Measurements from ENCODE around the gene TNIP2. TPM values are rescaled to one million over a fixed set of nuclear protein-coding genes. Genes with fewer than 3 reads are reported as not detected.

TNIP2 gene
- total RNA-seq, 1 donor from 2014 or later, result 33.7 TPM

DNA sequence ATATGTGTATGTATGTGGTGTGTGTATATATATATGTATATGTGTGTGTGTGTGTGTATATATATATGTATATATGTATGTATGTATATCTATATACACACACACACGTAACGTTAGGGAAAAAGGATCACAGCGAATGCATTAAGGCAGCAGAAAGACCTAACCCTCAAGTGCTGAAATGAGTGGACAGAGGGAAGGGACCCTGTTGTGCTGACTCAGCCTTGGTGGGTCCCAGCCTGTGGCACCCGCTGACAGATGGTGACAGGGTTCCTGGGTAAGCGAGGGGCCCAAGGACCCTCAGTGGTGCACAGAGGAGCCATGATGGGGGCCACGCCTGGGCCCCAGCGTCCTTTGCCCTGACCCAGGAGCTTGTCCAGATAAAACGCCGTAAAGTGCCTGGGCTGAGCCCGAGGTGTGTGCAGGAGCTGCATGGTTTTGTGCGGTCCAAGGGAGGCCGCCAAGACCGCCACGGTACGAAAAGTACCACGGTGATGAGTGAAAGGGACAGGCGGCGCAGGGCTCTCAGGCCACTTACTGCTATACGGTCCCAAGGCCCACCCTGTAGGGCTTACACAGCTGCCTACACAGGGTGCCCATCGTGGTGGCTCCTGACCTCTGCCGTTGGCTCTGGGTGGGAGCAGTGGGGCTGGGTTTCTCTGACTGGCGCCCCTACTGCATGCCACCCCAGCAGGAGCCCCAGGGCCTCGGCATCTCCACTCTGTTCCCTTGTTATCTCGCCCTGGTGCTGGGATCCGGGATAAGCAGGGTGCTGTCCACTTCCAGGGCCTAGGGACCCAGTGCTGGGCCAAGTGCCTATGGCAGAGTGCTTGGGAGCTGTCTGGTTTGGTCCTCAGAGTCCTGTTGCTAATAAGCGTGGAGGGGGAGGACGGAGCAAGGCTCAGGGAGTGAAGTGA is 46.7 kb upstream of the TNIP2 start:
- no peak for FAIRE-seq
- H3K36me3 Mint-ChIP-seq (ENCODE audit: low read depth, unreplicated experiment), result peaks cover 8% of the 10 kb centered on the region
- peaks cover 24% of the 10 kb centered on the region for H3K4me1 ChIP-seq (ENCODE audit: insufficient read depth, low read length)
- H2AFZ ChIP-seq (ENCODE audit: low read depth, low read length), result no peak overlapping the region
- peaks cover 28% of the 10 kb centered on the region for H3K79me2 ChIP-seq (ENCODE audit: insufficient read depth, low read length)
- H3K4me3 Mint-ChIP-seq (ENCODE audit: unreplicated experiment), result no peak overlapping the region
- no peaks in the 10 kb centered on the region for H4K20me1 ChIP-seq (ENCODE audit: insufficient read depth, low read length)
- no peak overlapping the region for H3K27ac Mint-ChIP-seq (ENCODE audit: unreplicated experiment)
- no peak overlapping the region for H3K9ac ChIP-seq (ENCODE audit: low read length)
- no peak overlapping the region for H3K4me3 ChIP-seq (ENCODE audit: insufficient read depth, low read depth, low read length)
- no peaks in the 10 kb centered on the region for H3K27me3 ChIP-seq (ENCODE audit: insufficient read depth, low read length)
- H3K27me3 Mint-ChIP-seq (ENCODE audit: low read depth, unreplicated experiment), result peaks cover 4% of the 10 kb centered on the region
- H3K9me3 ChIP-seq (ENCODE audit: insufficient read depth, low read depth, low read length), result no peaks in the 10 kb centered on the region
- no peak overlapping the region for H3K27ac ChIP-seq (ENCODE audit: low read depth, low read length)
- no peak for DNase-seq (ENCODE audit: low read depth)
- peaks cover 9% of the 10 kb centered on the region for H3K4me1 Mint-ChIP-seq (ENCODE audit: low read depth, unreplicated experiment)
- H3K4me2 ChIP-seq (ENCODE audit: low read length), result no peak overlapping the region
- TF ChIP-seq, protein P1, sequence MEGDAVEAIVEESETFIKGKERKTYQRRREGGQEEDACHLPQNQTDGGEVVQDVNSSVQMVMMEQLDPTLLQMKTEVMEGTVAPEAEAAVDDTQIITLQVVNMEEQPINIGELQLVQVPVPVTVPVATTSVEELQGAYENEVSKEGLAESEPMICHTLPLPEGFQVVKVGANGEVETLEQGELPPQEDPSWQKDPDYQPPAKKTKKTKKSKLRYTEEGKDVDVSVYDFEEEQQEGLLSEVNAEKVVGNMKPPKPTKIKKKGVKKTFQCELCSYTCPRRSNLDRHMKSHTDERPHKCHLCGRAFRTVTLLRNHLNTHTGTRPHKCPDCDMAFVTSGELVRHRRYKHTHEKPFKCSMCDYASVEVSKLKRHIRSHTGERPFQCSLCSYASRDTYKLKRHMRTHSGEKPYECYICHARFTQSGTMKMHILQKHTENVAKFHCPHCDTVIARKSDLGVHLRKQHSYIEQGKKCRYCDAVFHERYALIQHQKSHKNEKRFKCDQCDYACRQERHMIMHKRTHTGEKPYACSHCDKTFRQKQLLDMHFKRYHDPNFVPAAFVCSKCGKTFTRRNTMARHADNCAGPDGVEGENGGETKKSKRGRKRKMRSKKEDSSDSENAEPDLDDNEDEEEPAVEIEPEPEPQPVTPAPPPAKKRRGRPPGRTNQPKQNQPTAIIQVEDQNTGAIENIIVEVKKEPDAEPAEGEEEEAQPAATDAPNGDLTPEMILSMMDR (IDR thresholded peaks at IDR 0.05; ENCODE audit: insufficient read depth, low read depth, low read length), result no peak
- no peaks in the 10 kb centered on the region for H3K9me3 Mint-ChIP-seq (ENCODE audit: unreplicated experiment)
- H3K36me3 ChIP-seq (ENCODE audit: insufficient read depth, low read length), result no peaks in the 10 kb centered on the region

- Histone ChIP-seq H3K9me3 (ENCODE audit: insufficient read depth, low read depth, low read length) (no peaks in the 10 kb centered on the region), H3K4me3 (ENCODE audit: insufficient read depth, low read depth, low read length) (no peak overlapping the region), H3K27ac (ENCODE audit: low read depth, low read length) (peak overlapping the region; percentile 34), H2AFZ (ENCODE audit: low read depth, low read length) (peak overlapping the region; percentile 47), H3K27me3 (ENCODE audit: insufficient read depth, low read length) (no peaks in the 10 kb centered on the region), H3K9ac (ENCODE audit: low read length) (peak overlapping the region; percentile 55), H3K4me1 (ENCODE audit: insufficient read depth, low read length) (peaks cover 33% of the 10 kb centered on the region), H3K4me2 (ENCODE audit: low read length) (peak overlapping the region; percentile 63), H4K20me1 (ENCODE audit: insufficient read depth, low read length) (no peaks in the 10 kb centered on the region), H3K79me2 (ENCODE audit: insufficient read depth, low read length) (peaks cover 37% of the 10 kb centered on the region), H3K36me3 (ENCODE audit: insufficient read depth, low read length) (no peaks in the 10 kb centered on the region)
- Mint-ChIP-seq H3K4me3 (ENCODE audit: unreplicated experiment) (peak overlapping the region; percentile 34), H3K4me1 (ENCODE audit: low read depth, unreplicated experiment) (peaks cover 11% of the 10 kb centered on the region), H3K27ac (ENCODE audit: unreplicated experiment) (peak overlapping the region; percentile 18), H3K27me3 (ENCODE audit: low read depth, unreplicated experiment) (no peaks in the 10 kb centered on the region), H3K36me3 (ENCODE audit: low read depth, unreplicated experiment) (no peaks in the 10 kb centered on the region), H3K9me3 (ENCODE audit: unreplicated experiment) (no peaks in the 10 kb centered on the region)
- FAIRE-seq (no peak), DNase-seq (ENCODE audit: low read depth) (peak; percentile 58)
- no peak for TF ChIP-seq EZH2 (IDR thresholded peaks at IDR 0.05; ENCODE audit: insufficient read depth, low read length)
- TF ChIP-seq, protein P1 (IDR thresholded peaks at IDR 0.05; ENCODE audit: insufficient read depth, low read depth, low read length), result no peak
These were observed 44.8 kb upstream of the TNIP2 start for GRCh38 chr4:2800691-2801596.
